CD4-positive, alpha-beta memory T cell (primary cell): ENCODE measurements around the gene PTPRA. TPM values are rescaled to one million over a fixed set of nuclear protein-coding genes. Genes with fewer than 3 reads are reported as not detected.
A peak's percentile ranks its signal among the peaks of the same experiment; 100 is the strongest.

ENCODE experiments used
- CTCF ChIA-PET: fragments of 350-600 bp; sonication (Branson Sonifier 250); formaldehyde crosslinking; loops from one replicate; lab custom pipeline; 2021; ENCODE audit warnings: inconsistent platforms; ENCODE audit not compliant: partially characterized antibody; lab: Charles Lee
- POLR2A ChIA-PET: fragments of 350-600 bp; sonication (Branson Sonifier 250); formaldehyde crosslinking; loops from one replicate; lab custom pipeline; 2021; ENCODE audit not compliant: partially characterized antibody; lab: Charles Lee
- DNase-seq, 5 donors: peaks; one replicate each; pipeline versions ENCODE4 v3.0.0 to v3.0.0-alpha.2; 2020 to 2022; ENCODE audit warnings: mixed read lengths in 1 of 5
- H3K27ac ChIP-seq: one replicate; pipeline ENCODE4 v1.7.0; 2013; ENCODE audit warnings: low read depth, low read length
- H3K27me3 ChIP-seq: 2 replicates; pipeline ENCODE4 v1.7.0; 2013; ENCODE audit warnings: mild to moderate bottlenecking, low read length, moderate library complexity; ENCODE audit not compliant: insufficient read depth
- H3K36me3 ChIP-seq: 2 replicates; pipeline ENCODE4 v1.7.0; 2013; ENCODE audit warnings: mild to moderate bottlenecking, low read length, moderate library complexity; ENCODE audit not compliant: insufficient read depth
- H3K4me1 ChIP-seq: 2 replicates; pipeline ENCODE4 v1.7.0; 2013; ENCODE audit warnings: mild to moderate bottlenecking, low read length, moderate library complexity; ENCODE audit not compliant: insufficient read depth
- H3K4me3 ChIP-seq, 2 donors: one replicate each; pipeline ENCODE4 v1.7.0; 2013; ENCODE audit warnings: low read length in 2 of 2, mild to moderate bottlenecking in 1 of 2
- H3K9me3 ChIP-seq, 2 donors: one replicate each; pipeline ENCODE4 v1.7.0; 2013; ENCODE audit warnings: low read length in 2 of 2, control low read depth in 1 of 2; ENCODE audit not compliant: control insufficient read depth in 1 of 2
- H3K27ac Mint-ChIP-seq, 7 donors: one replicate each; pipeline ENCODE4 v1.8.0; 2020 to 2021; ENCODE audit warnings: mixed read lengths in 7 of 7, mild to moderate bottlenecking in 6 of 7, inconsistent platforms in 3 of 7, moderate library complexity in 3 of 7
- H3K27me3 Mint-ChIP-seq, 2 donors: one replicate each; pipeline ENCODE4 v1.8.0; 2020 to 2021; ENCODE audit warnings: mixed read lengths in 2 of 2
- H3K36me3 Mint-ChIP-seq, 2 donors: one replicate each; pipeline ENCODE4 v1.8.0; 2020 to 2021; ENCODE audit warnings: mixed read lengths in 2 of 2, inconsistent platforms in 1 of 2, mild to moderate bottlenecking in 1 of 2
- H3K4me1 Mint-ChIP-seq, 4 donors: one replicate each; pipeline ENCODE4 v1.8.0; 2020 to 2021; ENCODE audit warnings: mixed read lengths in 4 of 4, mild to moderate bottlenecking in 1 of 4
- H3K4me3 Mint-ChIP-seq, 8 donors: one replicate each; pipeline ENCODE4 v1.8.0; 2020 to 2021; ENCODE audit warnings: mixed read lengths in 8 of 8, mild to moderate bottlenecking in 7 of 8, moderate library complexity in 6 of 8, inconsistent platforms in 3 of 8
- H3K9me3 Mint-ChIP-seq, 8 donors: one replicate each; pipeline ENCODE4 v1.8.0; 2020 to 2021; ENCODE audit warnings: mixed read lengths in 8 of 8, mild to moderate bottlenecking in 5 of 8, inconsistent platforms in 3 of 8, moderate library complexity in 1 of 8
- intact Hi-C: fragments of 100-400 bp; cut with micrococcal nuclease; formaldehyde crosslinking; loops from one replicate; pipeline ENCODE4 v1.15.1; 2023
- polyA plus RNA-seq, 2 donors: library from polyadenylated mRNA; unstranded; fragments of 300-500 nt; fragmentation: Illumina TruSeq; gene quantifications; one replicate each; pipeline ENCODE4 v1.2.3, GENCODE V29; 2021
- total RNA-seq, 2 experiments: library from RNA; stranded (reverse); gene quantifications; one replicate each; pipeline ENCODE4 v1.2.3, GENCODE V29; 2021

The PTPRA gene
- total and polyA plus RNA-seq, 4 experiments from 2014 or later: 24.8 to 87.8 (median 64.7) TPM

DNA sequence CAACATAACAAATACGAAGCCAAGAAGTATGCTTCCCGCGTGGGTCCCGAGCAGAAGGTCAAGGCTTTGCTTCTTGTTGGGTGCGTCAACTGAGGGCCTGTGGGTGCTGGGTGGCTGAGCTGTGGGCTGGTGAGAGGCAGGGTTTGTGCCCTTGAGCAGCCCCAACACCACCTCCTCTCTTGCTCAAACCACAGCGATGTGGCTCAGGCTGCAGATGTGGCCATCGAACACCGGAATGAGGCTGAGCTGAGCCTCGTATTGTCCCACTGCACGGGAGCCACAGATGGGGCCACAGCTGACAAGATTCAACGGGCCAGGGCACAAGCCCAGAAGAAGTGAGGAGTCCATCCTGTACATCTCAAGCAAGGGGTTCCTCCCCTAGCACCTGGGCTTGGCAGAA, 7.0 kb upstream of the PTPRA start:
- H3K27me3 ChIP-seq: no peaks in the 10 kb centered on the region
- intact Hi-C loops: no loop called here

DNA sequence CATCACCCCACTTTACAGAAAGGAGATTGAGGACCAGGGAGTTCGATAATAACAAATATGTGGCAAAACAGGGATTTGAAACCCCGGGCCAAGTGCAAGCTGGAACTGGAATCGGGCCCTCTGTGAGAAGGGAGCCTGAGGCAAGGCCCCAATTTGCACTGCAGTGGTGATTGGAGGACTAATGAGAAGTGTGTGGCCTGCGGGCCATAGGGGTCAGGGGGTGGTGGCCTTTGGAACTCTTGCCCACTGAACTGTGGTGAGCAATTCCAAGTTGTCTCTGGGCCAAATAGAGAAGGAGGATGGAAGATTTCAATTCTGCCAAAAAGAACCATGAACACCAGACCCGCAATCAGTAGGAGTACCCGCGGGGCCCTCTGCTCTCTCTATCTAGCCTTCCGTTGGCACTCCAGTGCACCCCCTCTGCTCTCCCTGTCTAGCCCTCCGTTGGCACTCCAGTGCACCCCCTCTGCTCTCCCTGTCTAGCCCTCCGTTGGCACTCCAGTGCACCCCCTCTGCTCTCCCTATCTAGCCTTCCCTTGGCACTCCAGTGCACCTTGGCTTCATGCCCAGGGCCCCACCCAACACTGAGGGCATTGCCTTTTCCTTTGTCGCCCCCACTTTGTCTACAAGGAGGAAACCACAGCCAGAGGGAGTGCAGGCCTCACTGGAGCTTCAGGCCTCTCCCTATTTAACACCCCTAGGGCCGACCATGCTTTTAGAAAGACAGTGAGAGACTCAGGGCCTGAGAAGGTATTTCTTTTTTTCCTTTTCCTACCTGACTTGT, 6.0 kb upstream of the PTPRA start:
- POLR2A ChIA-PET: no interaction called here
- peak overlapping the region in 5 of 7 donors; percentile 27 to 93 (median 66) for H3K27ac Mint-ChIP-seq

More for the DNA sequence above, 7.0 kb upstream of the PTPRA start:
- no peaks in the 10 kb centered on the region for H3K27me3 Mint-ChIP-seq
- Histone ChIP-seq H3K4me3 (no peak overlapping the region), H3K27ac (no peak overlapping the region), H3K9me3 (no peaks in the 10 kb centered on the region), H3K4me1 (peaks cover 4% of the 10 kb centered on the region), H3K36me3 (peaks cover 33% of the 10 kb centered on the region)
- POLR2A ChIA-PET: no interaction called here
- no peak for DNase-seq
- no peaks in the 10 kb centered on the region for H3K9me3 Mint-ChIP-seq
- H3K36me3 Mint-ChIP-seq: peaks cover 7 to 34% of the 10 kb centered on the region in 2 donors
- H3K4me3 Mint-ChIP-seq: no peak overlapping the region
- CTCF ChIA-PET: interaction anchor here (1.2 kb wide), 1 partner anchor 192 kb away, joined by 3 read pairs; no protein-coding TSS in a partner anchor
- H3K27ac Mint-ChIP-seq: no peak overlapping the region
- peaks cover 9 to 35% (median 12%) of the 10 kb centered on the region in 4 donors for H3K4me1 Mint-ChIP-seq

DNA sequence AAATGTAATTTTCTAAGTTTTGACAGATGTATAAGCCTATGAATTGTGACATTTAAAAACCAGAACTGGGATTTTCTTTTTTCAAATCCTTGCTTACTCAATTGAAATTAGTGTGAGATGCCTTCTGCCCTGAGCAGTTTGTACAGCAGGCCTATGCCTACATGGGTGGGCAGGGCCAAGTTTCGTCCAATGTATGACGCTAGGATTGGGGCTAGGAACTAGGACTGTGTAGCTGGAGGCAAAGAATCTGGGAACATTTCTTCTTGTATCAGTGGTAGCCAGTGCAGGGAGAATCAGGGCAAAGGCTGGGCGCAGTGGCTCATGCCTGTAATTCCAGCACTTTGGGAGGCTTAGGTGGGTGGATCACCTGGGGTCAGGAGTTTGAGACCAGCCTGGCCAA, 3.9 kb upstream of the PTPRA start:
- Mint-ChIP-seq H3K4me1 (peaks cover 14 to 48% (median 23%) of the 10 kb centered on the region in 4 donors), H3K4me3 (peak overlapping the region in 2 of 8 donors; percentile 35 to 37)
- CTCF ChIA-PET: no interaction called here

More for the DNA sequence above, 6.0 kb upstream of the PTPRA start:
- Histone ChIP-seq H3K27ac (no peak overlapping the region), H3K4me3 (no peak overlapping the region), H3K4me1 (peaks cover 8% of the 10 kb centered on the region), H3K36me3 (peaks cover 23% of the 10 kb centered on the region), H3K9me3 (no peaks in the 10 kb centered on the region), H3K27me3 (no peaks in the 10 kb centered on the region)
- H3K36me3 Mint-ChIP-seq: peaks cover 4 to 28% of the 10 kb centered on the region in 2 donors
- CTCF ChIA-PET: interaction anchor here (1.2 kb wide), 1 partner anchor 193 kb away, joined by 3 read pairs; no protein-coding TSS in a partner anchor
- H3K27me3 Mint-ChIP-seq: no peaks in the 10 kb centered on the region
- intact Hi-C loops: no loop called here
- no peak for DNase-seq
- H3K9me3 Mint-ChIP-seq: no peaks in the 10 kb centered on the region
- peaks cover 13 to 42% (median 14%) of the 10 kb centered on the region in 4 donors for H3K4me1 Mint-ChIP-seq
- no peak overlapping the region for H3K4me3 Mint-ChIP-seq

DNA sequence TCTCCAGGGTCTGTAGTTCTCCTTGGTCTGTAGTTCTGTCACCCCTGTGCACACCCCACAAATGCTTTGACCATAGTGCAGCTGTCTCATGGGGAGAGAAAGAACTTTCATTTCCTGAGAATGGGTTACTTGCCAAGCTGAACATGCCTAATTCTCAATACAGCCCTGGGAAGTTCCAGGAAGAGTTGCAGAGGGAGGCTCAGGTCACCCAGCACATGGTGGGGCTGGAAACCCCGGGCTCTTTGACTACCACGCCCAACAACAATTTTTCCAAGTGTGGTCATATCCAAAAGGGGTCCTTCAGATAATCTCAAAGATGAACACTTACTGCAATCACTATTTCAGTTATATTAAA, 2.2 kb upstream of the PTPRA start:
- DNase-seq: no peak
- CTCF ChIA-PET: no interaction called here
- no peaks in the 10 kb centered on the region for H3K27me3 ChIP-seq
- intact Hi-C loops: loop anchor here (5.0 kb wide), 2 partner anchors 119 to 176 kb away; partner anchors contain the start of gene MRPS26
- H3K27me3 Mint-ChIP-seq: no peaks in the 10 kb centered on the region
- H3K9me3 Mint-ChIP-seq: no peaks in the 10 kb centered on the region
- H3K4me3 ChIP-seq: no peak overlapping the region
- POLR2A ChIA-PET: interaction anchor here (1.8 to 3.6 kb wide), 2 partner anchors 27 to 31 kb away, joined by 4 to 34 read pairs; partner anchors contain the start of genes PCED1A and VPS16
- H3K4me3 Mint-ChIP-seq: peak overlapping the region in 5 of 8 donors; percentile 29 to 61 (median 40)
- no peak overlapping the region for H3K27ac ChIP-seq
- H3K9me3 ChIP-seq: no peaks in the 10 kb centered on the region
- peaks cover 27% of the 10 kb centered on the region for H3K4me1 ChIP-seq
- peak overlapping the region in 1 of 7 donors; percentile 10 for H3K27ac Mint-ChIP-seq
- peaks cover 23 to 51% (median 39%) of the 10 kb centered on the region in 4 donors for H3K4me1 Mint-ChIP-seq
- H3K36me3 Mint-ChIP-seq: peaks cover 0 to 25% of the 10 kb centered on the region in 2 donors
- no peaks in the 10 kb centered on the region for H3K36me3 ChIP-seq

More for the DNA sequence above, 3.9 kb upstream of the PTPRA start:
- POLR2A ChIA-PET: interaction anchor here (1.7 kb wide), 1 partner anchor 217 kb away, joined by 4 read pairs; the partner anchor contains the start of gene NOP56
- H3K9me3 Mint-ChIP-seq: no peaks in the 10 kb centered on the region
- no peaks in the 10 kb centered on the region for H3K27me3 Mint-ChIP-seq
- DNase-seq: no peak
- no peaks in the 10 kb centered on the region for H3K27me3 ChIP-seq
- intact Hi-C loops: no loop called here
- no peaks in the 10 kb centered on the region for H3K9me3 ChIP-seq
- H3K4me1 ChIP-seq: peaks cover 10% of the 10 kb centered on the region
- no peak overlapping the region for H3K4me3 ChIP-seq
- no peak overlapping the region for H3K27ac ChIP-seq
- no peak overlapping the region for H3K27ac Mint-ChIP-seq
- peaks cover 12% of the 10 kb centered on the region for H3K36me3 ChIP-seq
- H3K36me3 Mint-ChIP-seq: peaks cover 4 to 34% of the 10 kb centered on the region in 2 donors

DNA sequence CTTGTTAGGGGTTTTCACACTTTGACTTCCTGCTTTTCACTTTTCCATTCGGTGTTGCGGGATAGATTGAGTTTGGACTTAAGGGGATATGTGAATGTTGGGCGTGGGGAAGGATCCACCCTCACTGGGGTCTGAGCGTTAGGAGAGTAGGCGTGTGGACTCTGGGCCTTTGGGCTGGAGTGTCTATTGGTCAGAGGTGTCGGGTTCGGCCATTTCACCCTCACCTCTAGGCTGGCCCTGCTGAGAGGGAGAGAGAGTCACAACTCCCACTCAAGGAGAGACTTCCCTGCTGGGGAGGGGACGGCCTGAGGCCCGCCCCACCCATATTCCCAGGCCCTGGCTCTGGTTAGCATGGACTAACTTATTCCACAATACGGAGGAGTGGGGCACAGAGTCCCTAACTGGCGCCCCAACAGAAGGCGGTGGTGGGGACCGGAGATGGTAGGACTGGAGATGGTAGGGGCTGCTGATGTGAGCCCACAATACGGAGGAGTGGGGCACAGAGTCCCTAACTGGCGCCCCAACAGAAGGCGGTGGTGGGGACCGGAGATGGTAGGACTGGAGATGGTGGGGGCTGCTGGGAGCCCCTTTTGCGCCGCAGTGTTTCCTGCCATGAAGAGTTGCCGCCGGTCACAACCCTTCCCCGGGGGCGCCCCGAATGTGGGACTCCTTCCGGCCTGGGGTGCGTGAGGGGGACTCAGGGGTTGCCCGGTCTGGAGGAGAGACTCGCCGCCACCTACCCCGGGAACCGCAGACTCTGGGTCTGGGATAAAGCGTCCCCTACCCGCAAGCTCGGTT, 1.4 kb upstream of the PTPRA start:
- Mint-ChIP-seq H3K27ac (peak overlapping the region in 3 of 7 donors; percentile 30 to 90 (median 69)), H3K4me1 (peaks cover 30 to 56% (median 46%) of the 10 kb centered on the region in 4 donors), H3K9me3 (no peaks in the 10 kb centered on the region), H3K4me3 (peak overlapping the region; percentile 88 to 96 (median 93)), H3K27me3 (no peaks in the 10 kb centered on the region), H3K36me3 (peaks cover 0 to 26% of the 10 kb centered on the region in 2 donors)
- CTCF ChIA-PET: no interaction called here
- H3K9me3 ChIP-seq: no peaks in the 10 kb centered on the region
- POLR2A ChIA-PET: interaction anchor here (1.0 to 3.6 kb wide), 5 partner anchors 16 to 142 kb away, joined by 3 to 34 read pairs (median 4); partner anchors contain the start of genes PCED1A and VPS16
- H3K27ac ChIP-seq: no peak overlapping the region
- DNase-seq: no peak
- intact Hi-C loops: loop anchor here (2.0 to 5.0 kb wide), 4 partner anchors 111 to 175 kb away; partner anchors contain the start of gene MRPS26
- H3K4me1 ChIP-seq: peaks cover 29% of the 10 kb centered on the region
- H3K4me3 ChIP-seq: peak overlapping the region; percentile 74 to 95
- H3K27me3 ChIP-seq: no peaks in the 10 kb centered on the region
- H3K36me3 ChIP-seq: no peaks in the 10 kb centered on the region

DNA sequence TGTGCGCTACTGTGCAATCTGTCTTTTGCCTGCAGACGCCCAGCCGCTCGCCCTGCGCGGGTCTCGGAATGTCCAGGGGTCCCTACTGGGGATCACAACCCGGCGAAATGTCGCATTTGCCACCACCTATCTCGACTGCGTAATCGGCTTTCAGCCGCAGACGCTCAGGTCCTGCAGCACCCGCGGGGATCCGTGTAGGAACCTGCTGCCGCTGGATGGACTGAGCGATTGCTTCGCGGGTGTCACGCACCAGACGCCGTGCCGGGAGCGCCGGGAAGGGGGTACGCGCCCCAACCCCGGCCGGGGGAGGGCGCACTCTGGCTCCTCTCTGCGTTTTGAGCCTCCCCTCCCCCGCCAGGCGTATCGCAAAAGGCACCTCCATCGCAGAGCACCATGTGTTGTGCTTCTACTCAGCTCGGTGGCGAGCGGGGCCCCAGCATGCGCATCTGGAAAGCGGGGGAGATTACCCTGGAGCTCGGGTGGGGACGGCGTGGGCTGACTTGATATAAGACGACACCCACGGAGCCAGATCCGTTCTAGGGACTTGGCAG, 747 bp upstream of the PTPRA start:
- Histone ChIP-seq H3K9me3 (no peaks in the 10 kb centered on the region), H3K27me3 (no peaks in the 10 kb centered on the region), H3K36me3 (no peaks in the 10 kb centered on the region), H3K4me1 (peaks cover 26% of the 10 kb centered on the region), H3K27ac (peak overlapping the region; percentile 66), H3K4me3 (peak overlapping the region; percentile 74 to 95)
- CTCF ChIA-PET: interaction anchor here (0.6 to 1.2 kb wide), 4 partner anchors 10 to 193 kb away, joined by 3 read pairs; no protein-coding TSS in a partner anchor
- Mint-ChIP-seq H3K36me3 (peaks cover 0 to 24% of the 10 kb centered on the region in 2 donors), H3K27me3 (no peaks in the 10 kb centered on the region), H3K4me1 (peaks cover 27 to 57% (median 44%) of the 10 kb centered on the region in 4 donors), H3K27ac (peak overlapping the region; percentile 54 to 95 (median 92)), H3K4me3 (peak overlapping the region; percentile 88 to 96 (median 93)), H3K9me3 (no peaks in the 10 kb centered on the region)
- intact Hi-C loops: loop anchor here (1.0 to 5.0 kb wide), 5 partner anchors 32 to 175 kb away; partner anchors contain the start of genes MRPS26, PCED1A and VPS16
- peak; percentile 72 to 82 (median 74) for DNase-seq
- POLR2A ChIA-PET: interaction anchor here (0.7 to 3.6 kb wide), 11 partner anchors 17 to 558 kb away, joined by 3 to 34 read pairs (median 3); partner anchors contain the start of genes IDH3B, NOP56, PCED1A and SNRPB
